Progenitor cell of endocrine pancreas (in vitro differentiated cells): ENCODE results near the gene HNF1B. TPM values are rescaled to one million over a fixed set of nuclear protein-coding genes. Genes with fewer than 3 reads are reported as not detected.

Experiments
- DNase-seq: peaks from one replicate; pipeline ENCODE4 v3.0.0; 2021; ENCODE audit warnings: low spot score; ENCODE audit not compliant: unreplicated experiment
- H3K27ac Mint-ChIP-seq: 2 replicates; pipeline ENCODE4 v1.8.0; 2021; ENCODE audit warnings: mild to moderate bottlenecking, moderate library complexity, mixed read lengths
- H3K27me3 Mint-ChIP-seq: 2 replicates; pipeline ENCODE4 v1.8.0; 2021; ENCODE audit warnings: mixed read lengths
- H3K36me3 Mint-ChIP-seq: 2 replicates; pipeline ENCODE4 v1.8.0; 2022; ENCODE audit warnings: mixed read lengths; ENCODE audit not compliant: insufficient read depth
- H3K4me1 Mint-ChIP-seq: 2 replicates; pipeline ENCODE4 v1.8.0; 2021; ENCODE audit warnings: low read depth, mixed read lengths
- H3K4me3 Mint-ChIP-seq: 2 replicates; pipeline ENCODE4 v1.8.0; 2021; ENCODE audit warnings: low read depth, mild to moderate bottlenecking, moderate library complexity, mixed read lengths
- H3K9me3 Mint-ChIP-seq: 2 replicates; pipeline ENCODE4 v1.8.0; 2021; ENCODE audit warnings: low read depth, mixed read lengths
- total RNA-seq: library from RNA; stranded (reverse); gene quantifications from 2 replicates; pipeline ENCODE4 v1.2.1, GENCODE V29; 2021
- TF ChIP-seq, protein P1 (sequence below): fragments of 200-600 bp; sonication (generic); IDR thresholded peaks from one replicate; pipeline ENCODE4 v1.5.0; 2021; ENCODE audit warnings: antibody characterized with exemption, mild to moderate bottlenecking; ENCODE audit not compliant: unreplicated experiment

The HNF1B gene
- total RNA-seq, 1 donor from 2014 or later: 99.1 TPM

GRCh38 chr17:37651849-37652248 is 93.0 kb downstream of the HNF1B start:
- Mint-ChIP-seq H3K27ac (no peak overlapping the region), H3K4me3 (no peak overlapping the region), H3K9me3 (no peaks in the 10 kb centered on the region), H3K36me3 (no peaks in the 10 kb centered on the region), H3K27me3 (no peaks in the 10 kb centered on the region), H3K4me1 (peaks cover 23% of the 10 kb centered on the region)
- TF ChIP-seq, protein P1, sequence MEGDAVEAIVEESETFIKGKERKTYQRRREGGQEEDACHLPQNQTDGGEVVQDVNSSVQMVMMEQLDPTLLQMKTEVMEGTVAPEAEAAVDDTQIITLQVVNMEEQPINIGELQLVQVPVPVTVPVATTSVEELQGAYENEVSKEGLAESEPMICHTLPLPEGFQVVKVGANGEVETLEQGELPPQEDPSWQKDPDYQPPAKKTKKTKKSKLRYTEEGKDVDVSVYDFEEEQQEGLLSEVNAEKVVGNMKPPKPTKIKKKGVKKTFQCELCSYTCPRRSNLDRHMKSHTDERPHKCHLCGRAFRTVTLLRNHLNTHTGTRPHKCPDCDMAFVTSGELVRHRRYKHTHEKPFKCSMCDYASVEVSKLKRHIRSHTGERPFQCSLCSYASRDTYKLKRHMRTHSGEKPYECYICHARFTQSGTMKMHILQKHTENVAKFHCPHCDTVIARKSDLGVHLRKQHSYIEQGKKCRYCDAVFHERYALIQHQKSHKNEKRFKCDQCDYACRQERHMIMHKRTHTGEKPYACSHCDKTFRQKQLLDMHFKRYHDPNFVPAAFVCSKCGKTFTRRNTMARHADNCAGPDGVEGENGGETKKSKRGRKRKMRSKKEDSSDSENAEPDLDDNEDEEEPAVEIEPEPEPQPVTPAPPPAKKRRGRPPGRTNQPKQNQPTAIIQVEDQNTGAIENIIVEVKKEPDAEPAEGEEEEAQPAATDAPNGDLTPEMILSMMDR: no peak
- DNase-seq: no peak

DNA sequence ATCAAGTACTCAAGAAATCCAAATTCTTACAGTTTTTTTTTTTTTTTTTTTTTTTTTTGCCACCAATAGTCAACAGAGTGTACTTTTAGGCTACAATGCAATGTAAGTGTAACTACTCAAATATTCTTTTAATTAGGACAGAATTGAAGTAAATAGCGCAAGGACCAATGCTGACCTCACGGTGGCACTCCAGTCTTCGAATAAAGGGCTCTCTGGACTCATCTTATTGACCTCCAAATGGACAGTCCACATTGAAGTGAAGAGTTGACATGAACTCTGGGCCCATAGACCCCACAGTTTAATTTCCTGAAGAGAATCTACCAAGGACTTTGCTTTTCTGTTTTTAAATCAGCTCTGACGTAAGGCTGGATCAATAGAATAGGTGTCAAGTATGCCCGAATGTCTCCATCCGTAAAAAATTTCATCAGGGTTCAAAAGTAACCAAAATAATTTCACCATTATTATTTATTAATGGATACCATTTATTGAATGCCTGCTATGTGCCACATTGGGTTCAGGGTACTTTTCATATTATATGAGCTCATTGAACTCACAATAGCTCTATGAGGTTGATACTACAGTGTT is 94.3 kb downstream of the HNF1B start:
- TF ChIP-seq, protein P1: peak; percentile 67
- no peaks in the 10 kb centered on the region for H3K9me3 Mint-ChIP-seq
- H3K27ac Mint-ChIP-seq: no peak overlapping the region
- H3K36me3 Mint-ChIP-seq: no peaks in the 10 kb centered on the region
- no peak for DNase-seq
- H3K4me3 Mint-ChIP-seq: no peak overlapping the region
- peaks cover 3% of the 10 kb centered on the region for H3K27me3 Mint-ChIP-seq
- H3K4me1 Mint-ChIP-seq: peaks cover 23% of the 10 kb centered on the region

DNA sequence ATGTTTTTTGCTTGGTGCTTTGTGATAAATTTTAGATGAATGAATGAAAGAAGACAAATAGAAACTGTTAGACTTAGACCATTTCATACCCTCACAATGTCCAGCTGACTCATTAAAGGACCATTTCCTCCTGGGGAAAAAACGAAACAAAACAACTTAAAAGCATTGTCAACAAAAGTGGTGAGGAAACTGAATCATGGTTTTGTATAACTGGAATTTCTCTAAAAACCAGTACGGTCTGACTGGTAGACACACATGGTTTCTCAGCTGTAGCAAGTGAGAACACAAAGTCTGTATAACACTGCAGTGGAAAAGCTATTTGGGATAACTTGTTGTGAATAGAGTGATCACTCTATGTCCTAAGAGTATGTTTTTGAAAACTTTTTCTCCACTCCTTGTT is 96.3 kb downstream of the HNF1B start:
- TF ChIP-seq, protein P1: no peak
- Mint-ChIP-seq H3K4me1 (peaks cover 29% of the 10 kb centered on the region), H3K9me3 (no peaks in the 10 kb centered on the region), H3K4me3 (no peak overlapping the region), H3K27ac (no peak overlapping the region), H3K27me3 (peaks cover 3% of the 10 kb centered on the region), H3K36me3 (no peaks in the 10 kb centered on the region)
- no peak for DNase-seq

- no peaks in the 10 kb centered on the region for H3K36me3 Mint-ChIP-seq
- no peak overlapping the region for H3K4me3 Mint-ChIP-seq
- H3K4me1 Mint-ChIP-seq: peaks cover 26% of the 10 kb centered on the region
- no peak for DNase-seq
- no peaks in the 10 kb centered on the region for H3K9me3 Mint-ChIP-seq
- peaks cover 3% of the 10 kb centered on the region for H3K27me3 Mint-ChIP-seq
- H3K27ac Mint-ChIP-seq: no peak overlapping the region
- TF ChIP-seq, protein P1: no peak
Measured at GRCh38 chr17:37647856-37648255, 97.0 kb downstream of the HNF1B start.

DNA sequence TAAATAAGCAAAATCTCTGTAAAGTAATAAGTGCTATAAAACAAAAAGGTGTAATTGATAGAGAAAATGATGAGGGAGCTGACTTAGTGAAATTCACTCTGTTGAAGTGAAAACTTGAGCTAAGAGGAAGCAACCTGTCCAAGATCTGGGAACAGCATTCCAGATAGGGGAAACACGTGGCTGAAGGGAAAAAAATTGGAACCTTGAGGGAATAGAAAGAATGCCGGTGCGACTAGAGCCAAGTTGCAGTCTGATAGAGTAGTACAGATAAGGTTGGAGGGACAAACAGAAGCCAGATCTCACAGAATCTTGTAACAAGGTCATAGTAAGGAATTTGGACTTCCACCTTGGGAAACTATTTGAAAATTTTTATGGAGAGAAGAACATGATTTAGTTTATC is 101.0 kb downstream of the HNF1B start:
- no peak for DNase-seq
- Mint-ChIP-seq H3K9me3 (no peaks in the 10 kb centered on the region), H3K36me3 (peaks cover 12% of the 10 kb centered on the region), H3K4me3 (peak overlapping the region; percentile 90), H3K27me3 (peaks cover 3% of the 10 kb centered on the region), H3K27ac (peak overlapping the region; percentile 94), H3K4me1 (peaks cover 25% of the 10 kb centered on the region)
- TF ChIP-seq, protein P1: no peak
